Measurements from ENCODE around the gene RAB27B.
A peak's percentile ranks its signal among the peaks of the same experiment; 100 is the strongest.
"Not testable (repeated sequence)": the region's sequence is repeated elsewhere in the genome, so short reads cannot be mapped to it uniquely, and the experiment has no call there.

Gene RAB27B

DNA sequence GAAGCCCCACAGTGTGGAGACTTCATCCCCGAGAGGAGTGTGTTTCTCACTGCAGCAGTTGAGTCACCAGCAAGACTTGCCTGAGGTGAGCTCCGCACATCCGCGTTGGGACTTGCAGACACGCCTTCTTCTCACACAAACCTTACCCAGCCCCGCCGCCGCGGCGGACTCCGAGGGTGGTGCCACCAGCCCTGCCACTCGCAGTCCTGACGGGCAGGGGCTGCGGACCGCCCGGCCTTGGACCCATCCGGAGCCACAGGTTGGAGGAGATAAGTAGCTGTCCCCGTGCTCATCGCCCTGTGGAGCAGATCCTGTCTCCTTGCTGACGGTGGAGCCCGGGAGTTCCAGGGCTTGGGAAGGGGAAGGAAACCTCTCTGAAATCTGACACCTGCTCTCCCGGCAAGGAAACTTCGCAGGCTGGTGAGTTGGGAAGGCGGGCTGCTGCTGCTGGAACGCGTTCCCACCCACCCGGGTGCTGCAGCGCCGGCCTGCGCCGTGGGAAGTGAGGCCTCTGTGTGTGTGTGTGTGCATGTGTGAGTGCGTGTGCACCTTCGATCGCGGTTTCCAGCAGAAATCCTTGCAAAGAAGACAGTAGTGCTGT is at the start of gene RAB27B:
TSS of gene RAB27B (plus strand) at position 197 of the 601 bp plus-strand sequence. CDS start 49,109 bp downstream, outside the sequence.
- peak; percentile 49 for DNase-seq (ENCODE audit: low spot score)

- no peak for DNase-seq (ENCODE audit: low spot score)
Measured at GRCh38 chr18:54780285-54780861, 47.9 kb upstream of the RAB27B start.

DNA sequence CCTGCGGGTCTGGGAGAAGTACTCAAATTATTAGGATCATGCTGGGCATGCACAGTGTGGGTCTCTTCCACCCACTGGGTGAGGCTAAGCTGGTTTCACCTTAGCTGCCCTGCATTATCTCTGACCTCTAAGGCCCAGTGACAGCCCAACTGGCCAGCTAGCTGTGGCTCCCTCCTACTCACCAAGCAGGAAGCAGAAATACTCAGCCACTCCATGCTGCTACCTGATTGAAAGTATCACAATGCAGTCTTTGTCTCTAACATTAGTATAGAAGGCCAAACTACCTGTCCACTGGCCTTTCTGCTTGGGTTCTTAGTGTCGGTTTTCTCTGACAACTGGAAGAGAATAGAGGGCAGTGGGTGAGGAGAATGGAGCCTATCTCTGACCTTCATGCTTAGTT is 47.3 kb upstream of the RAB27B start:
- DNase-seq (ENCODE audit: low spot score) = no peak

- no peak for DNase-seq (ENCODE audit: low spot score)
Measured at GRCh38 chr18:54783139-54783538, 45.1 kb upstream of the RAB27B start.

DNA sequence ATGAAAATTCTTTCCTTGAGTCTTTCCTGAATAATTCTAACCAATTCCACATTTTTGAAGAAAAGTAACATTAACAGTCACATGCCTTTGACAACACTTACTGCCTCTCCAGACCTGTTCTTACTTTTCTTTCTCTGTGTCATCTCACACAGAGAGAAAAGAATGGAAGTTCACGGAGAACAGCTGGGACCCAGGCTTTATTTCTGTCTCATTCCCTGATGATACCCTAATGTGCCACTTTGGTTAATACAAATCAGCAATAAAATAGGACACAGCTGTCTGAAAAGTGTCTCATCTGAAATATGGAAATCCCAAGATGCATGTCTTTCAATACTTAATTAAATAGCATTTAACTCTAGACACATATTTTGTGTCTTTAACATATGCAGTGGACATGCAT is 42.1 kb upstream of the RAB27B start:
- DNase-seq (ENCODE audit: low spot score) = no peak

GRCh38 chr18:54787121-54787520 is 41.2 kb upstream of the RAB27B start:
- DNase-seq (ENCODE audit: low spot score) = no peak

DNA sequence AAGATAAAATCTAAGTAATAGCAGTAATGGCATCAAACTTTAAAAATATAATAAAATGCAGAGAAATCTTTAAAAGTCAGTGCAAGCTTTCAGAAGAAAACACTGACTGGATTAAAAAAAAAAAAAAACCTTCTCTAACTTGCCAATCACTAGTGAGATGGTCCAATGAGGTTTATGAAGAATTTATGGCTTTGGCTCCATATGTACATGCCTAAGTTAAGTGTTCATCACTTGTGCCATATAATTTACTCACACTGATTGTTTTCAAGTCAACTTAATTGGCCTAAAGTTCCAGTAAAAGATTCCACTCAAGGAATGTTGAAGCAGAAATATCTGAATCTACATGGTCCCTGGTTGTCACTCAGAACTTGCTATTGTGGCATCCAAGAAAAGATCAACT is 40.7 kb upstream of the RAB27B start:
- no peak for DNase-seq (ENCODE audit: low spot score)

GRCh38 chr18:54790109-54790508 is 38.2 kb upstream of the RAB27B start:
- no peak for DNase-seq (ENCODE audit: low spot score)

GRCh38 chr18:54791657-54792056 is 36.6 kb upstream of the RAB27B start:
- no peak for DNase-seq (ENCODE audit: low spot score)

GRCh38 chr18:54792079-54792478 is 36.2 kb upstream of the RAB27B start:
- no peak for DNase-seq (ENCODE audit: low spot score)

DNA sequence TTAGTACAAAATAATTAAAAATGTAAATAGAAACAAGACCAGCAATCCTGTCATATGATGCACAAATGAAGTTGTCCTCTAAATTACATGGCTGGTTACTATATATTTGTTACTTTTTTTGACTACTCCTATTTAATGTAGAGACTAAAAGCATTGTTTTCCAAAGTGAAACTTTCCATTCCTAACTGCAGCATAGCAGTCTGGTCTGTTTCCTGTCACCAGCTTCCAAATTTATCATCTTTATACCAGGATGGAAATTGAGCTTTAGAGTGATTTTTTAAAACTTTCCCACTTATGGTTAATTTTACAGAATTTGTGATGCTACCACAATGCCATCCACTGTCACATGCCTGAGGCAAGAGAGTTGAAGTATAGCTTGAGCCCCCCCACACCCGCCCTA is 33.5 kb upstream of the RAB27B start:
- no peak for DNase-seq (ENCODE audit: low spot score)

DNA sequence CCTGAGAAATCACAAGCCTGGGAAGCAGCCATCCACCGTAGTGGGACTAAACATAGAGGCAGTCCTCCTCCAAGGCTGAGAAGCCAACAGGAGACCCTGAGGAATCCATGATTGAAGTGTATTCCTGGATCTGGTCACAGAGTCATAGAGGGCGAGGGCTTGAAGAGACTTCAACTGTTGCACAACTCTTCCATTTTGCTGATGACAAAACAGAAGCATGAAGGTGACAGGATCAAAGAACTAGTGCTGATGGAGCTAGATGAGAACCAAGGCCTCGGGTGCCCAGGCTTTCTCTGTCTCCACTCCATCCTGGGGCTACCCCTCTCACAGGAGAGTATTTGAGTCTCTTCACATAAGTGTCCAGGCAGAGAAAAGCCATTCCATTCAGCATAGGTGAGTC is 30.1 kb upstream of the RAB27B start:
- DNase-seq (ENCODE audit: low spot score) = no peak

DNA sequence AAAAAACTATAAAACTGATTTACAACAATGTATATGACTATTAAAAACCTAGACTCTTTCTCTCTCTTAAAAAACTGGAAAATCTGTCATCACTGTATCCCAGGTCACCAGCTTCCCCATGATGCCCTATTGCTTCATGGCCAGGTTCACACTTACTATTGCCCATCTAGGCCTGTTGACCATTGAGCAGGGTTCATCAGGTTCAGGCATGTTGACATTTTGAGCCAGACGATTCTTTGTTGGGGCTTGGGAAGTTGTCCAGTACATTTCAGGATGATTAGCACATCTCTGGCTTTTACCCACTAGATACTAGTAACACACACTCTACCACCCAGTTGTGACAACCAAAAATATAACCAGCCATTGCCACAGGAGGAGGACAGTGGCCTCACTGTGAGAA is 26.9 kb upstream of the RAB27B start:
- DNase-seq (ENCODE audit: low spot score) = no peak

GRCh38 chr18:54802178-54802577 is 26.1 kb upstream of the RAB27B start:
- DNase-seq (ENCODE audit: low spot score) = no peak

DNA sequence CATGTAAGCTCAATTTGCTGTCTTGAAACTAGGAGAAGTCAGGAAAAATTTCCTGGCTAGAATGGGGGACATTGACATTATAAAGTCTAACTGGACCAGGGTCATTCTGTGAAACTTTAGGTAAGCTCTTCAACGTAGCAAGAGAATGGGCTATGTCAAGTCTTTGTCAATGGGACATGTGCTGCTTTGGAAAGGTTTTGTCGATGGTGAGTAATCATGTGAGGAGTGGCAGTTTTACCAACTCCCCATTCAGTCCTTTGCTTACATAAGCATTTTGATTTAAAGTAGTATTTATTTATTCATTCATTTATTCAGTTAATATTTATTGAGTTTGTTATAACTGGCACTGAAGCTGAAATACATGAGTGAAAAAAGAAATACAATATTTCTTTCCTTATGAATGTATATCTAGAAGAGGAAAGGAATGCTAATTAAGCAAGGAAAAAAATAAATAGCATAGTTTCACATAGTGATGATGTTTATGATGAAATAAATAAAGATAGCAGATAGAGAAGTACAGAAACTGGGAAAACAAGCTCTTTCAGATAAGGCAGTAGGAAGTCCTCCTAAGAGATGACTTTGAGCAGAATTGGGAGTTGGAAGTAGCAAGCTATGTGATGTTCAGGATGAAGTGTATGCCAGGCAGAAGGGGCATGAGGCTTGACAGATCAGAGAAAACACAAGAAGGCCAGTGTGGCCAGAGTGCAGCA is 25.4 kb upstream of the RAB27B start:
- DNase-seq (ENCODE audit: low spot score) = no peak

DNA sequence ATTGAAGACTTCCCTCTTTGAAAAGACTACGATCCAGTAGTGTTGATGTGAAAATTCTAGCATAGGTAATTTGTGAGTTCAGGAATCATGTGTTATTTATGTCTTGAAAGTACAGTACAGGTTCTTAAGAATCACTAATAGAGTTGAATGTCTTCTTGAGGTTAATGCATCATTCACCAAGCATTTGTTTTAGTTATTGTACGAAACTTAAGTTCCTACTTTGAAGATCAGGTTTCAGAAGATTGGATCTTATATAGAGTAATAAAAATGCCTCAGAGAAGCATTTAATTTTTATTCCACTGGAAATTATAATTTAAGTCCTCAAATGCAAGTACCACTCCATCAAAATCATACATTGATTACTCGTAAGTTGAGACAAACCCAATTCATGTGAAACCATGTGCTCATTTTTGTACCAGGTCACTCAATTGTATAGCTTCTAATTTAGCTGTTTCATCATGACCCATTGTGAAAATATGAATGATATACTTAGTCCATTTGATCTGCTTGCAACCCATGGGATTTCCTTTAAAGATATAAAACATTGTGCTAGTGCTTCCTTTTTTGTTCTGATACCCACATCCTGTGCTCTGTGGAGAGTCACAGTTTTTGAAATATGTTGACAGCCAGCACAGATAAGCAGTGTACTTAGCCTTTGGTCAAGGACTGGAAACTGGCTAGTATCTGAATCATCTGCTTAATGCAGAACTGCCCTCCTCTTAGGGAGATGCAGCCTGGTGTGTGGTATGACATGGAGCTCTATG is 22.5 kb upstream of the RAB27B start:
- DNase-seq (ENCODE audit: low spot score) = no peak

DNA sequence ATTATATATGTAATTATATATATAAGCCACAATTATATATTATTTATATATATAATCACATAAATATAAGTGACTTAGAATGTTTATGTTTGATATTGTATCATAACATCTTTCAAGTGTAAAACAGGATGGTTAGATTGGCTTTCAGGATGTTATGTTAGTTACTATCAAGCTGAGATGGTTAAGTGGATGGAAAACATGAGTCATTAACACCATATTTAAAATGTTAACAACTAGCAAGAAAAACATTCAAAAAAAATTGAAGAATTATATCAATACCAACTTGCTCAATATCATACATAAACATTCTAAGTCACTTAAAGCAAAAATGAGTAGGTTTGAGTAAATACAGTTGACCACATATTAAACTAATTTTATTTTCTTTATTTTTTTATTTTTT is 21.8 kb upstream of the RAB27B start:
- no peak for DNase-seq (ENCODE audit: low spot score)

GRCh38 chr18:54807303-54807702 is 21.0 kb upstream of the RAB27B start:
- DNase-seq (ENCODE audit: low spot score) = no peak

GRCh38 chr18:54810662-54811061 is 17.6 kb upstream of the RAB27B start:
- not testable (repeated sequence) for DNase-seq (ENCODE audit: low spot score)

- DNase-seq (ENCODE audit: low spot score) = no peak
Measured at GRCh38 chr18:54812885-54813284, 15.4 kb upstream of the RAB27B start.

GRCh38 chr18:54813305-54813704 is 15.0 kb upstream of the RAB27B start:
- no peak for DNase-seq (ENCODE audit: low spot score)

- no peak for DNase-seq (ENCODE audit: low spot score)
Measured at GRCh38 chr18:54813977-54814565, 14.2 kb upstream of the RAB27B start.
